Ectodermal cell (in vitro differentiated cells): Measurements from ENCODE around the gene FAM81B.
"Not testable (repeated sequence)": the region's sequence is repeated elsewhere in the genome, so short reads cannot be mapped to it uniquely, and the experiment has no call there.

Source experiments
- H3K27ac ChIP-seq: 2 replicates; pipeline ENCODE4 v1.7.0; 2013; ENCODE audit warnings: mild to moderate bottlenecking, low read depth, low read length; ENCODE audit not compliant: insufficient read depth, poor library complexity, severe bottlenecking
- H3K27me3 ChIP-seq: 2 replicates; pipeline ENCODE4 v1.7.0; 2013; ENCODE audit warnings: mild to moderate bottlenecking, low read length; ENCODE audit not compliant: insufficient read depth, control insufficient read depth, poor library complexity, severe bottlenecking
- H3K36me3 ChIP-seq: one replicate; pipeline ENCODE4 v1.7.0; 2013; ENCODE audit warnings: low read length; ENCODE audit not compliant: control insufficient read depth, insufficient read depth
- H3K4me1 ChIP-seq: one replicate; pipeline ENCODE4 v1.7.0; 2013; ENCODE audit warnings: low read length; ENCODE audit not compliant: control insufficient read depth, insufficient read depth
- H3K4me3 ChIP-seq: 2 replicates; pipeline ENCODE4 v1.7.0; 2013; ENCODE audit warnings: low read depth, low read length, control low read depth; ENCODE audit not compliant: insufficient read depth
- H3K9me3 ChIP-seq: 2 replicates; pipeline ENCODE4 v1.7.0; 2013; ENCODE audit warnings: mild to moderate bottlenecking, low read length, moderate library complexity; ENCODE audit not compliant: control insufficient read depth
- WGBS, 2 experiments: methylation state at CpG; one replicate each; pipeline ENCODE4 v1.1.7; 2013; ENCODE audit warnings: missing lambda C conversion rate in 2 of 2; 5-methylcytosine and 5-hydroxymethylcytosine counted together

Gene FAM81B

DNA sequence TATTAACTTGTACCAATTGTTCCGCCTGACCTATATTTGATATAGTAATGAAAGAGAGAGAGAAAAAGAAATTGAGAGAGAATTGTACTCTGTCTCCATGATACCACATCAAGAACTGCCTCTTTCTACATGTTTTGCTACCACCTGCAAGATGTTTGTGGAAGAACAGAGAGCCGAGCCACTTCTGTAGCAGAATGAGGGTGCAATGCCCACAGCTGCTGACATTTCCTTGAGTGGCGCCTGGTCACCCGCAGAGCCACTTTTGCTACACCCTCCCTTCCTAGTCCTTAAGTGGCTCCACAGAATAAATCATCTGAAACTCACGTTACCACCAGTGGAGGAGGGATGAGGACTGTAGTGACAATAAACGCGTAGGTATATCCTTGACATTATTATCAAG lies 17.1 kb upstream of the FAM81B start:
- 90 to 94% methylated on average over 7 of the region's 7 CpGs for WGBS, 2 experiments
- no peaks in the 10 kb centered on the region for H3K4me1 ChIP-seq
- no peaks in the 10 kb centered on the region for H3K36me3 ChIP-seq
- H3K27ac ChIP-seq = no peak overlapping the region
- H3K9me3 ChIP-seq = no peaks in the 10 kb centered on the region
- no peaks in the 10 kb centered on the region for H3K27me3 ChIP-seq
- H3K4me3 ChIP-seq = no peak overlapping the region

DNA sequence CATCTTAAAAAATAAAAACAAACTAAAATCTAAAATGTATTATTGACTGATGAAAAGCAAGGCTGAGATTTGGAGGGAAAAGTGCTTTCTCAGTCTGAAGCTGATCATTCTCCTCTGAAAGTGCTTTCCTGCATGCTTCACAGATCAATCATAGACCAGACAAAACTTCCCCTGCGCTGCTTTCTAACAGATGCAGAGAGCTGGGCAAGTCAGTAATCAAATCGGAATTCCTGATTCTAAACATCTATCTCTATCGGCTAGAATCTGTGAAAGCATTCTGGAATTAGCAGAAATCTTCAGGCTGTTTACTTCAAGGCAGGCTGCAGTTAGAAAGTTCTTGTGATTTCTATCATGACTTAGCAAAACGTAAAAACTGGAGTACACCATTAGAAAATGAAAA lies 15.6 kb upstream of the FAM81B start:
- Histone ChIP-seq H3K27ac (no peak overlapping the region), H3K9me3 (no peaks in the 10 kb centered on the region), H3K4me3 (no peak overlapping the region), H3K4me1 (no peaks in the 10 kb centered on the region), H3K27me3 (no peaks in the 10 kb centered on the region), H3K36me3 (no peaks in the 10 kb centered on the region)
- 87 to 91% methylated on average over 4 of the region's 4 CpGs for WGBS, 2 experiments

DNA sequence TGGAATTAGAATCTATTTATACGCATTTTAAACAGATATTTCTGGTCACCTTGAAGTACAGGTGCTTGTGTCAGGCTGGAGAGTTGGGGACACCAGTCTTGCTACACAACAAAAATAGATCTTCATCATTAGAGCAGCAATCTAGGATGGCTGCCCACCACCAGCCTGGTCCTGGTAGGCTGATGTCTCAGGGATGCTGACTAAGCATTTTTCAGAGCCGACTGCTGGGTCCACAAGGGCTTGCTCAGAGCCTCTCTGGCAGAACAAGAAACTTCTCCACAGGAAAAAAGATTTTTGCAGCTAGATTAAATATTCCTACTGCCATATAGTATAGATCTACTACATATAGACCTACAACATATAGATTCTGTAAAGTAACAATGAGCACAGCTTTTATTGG lies 12.0 kb upstream of the FAM81B start:
- Histone ChIP-seq H3K4me1 (no peaks in the 10 kb centered on the region), H3K36me3 (no peaks in the 10 kb centered on the region), H3K27ac (no peak overlapping the region), H3K4me3 (no peak overlapping the region), H3K9me3 (no peaks in the 10 kb centered on the region), H3K27me3 (no peaks in the 10 kb centered on the region)
- 93 to 96% methylated on average over 2 of the region's 2 CpGs for WGBS, 2 experiments

DNA sequence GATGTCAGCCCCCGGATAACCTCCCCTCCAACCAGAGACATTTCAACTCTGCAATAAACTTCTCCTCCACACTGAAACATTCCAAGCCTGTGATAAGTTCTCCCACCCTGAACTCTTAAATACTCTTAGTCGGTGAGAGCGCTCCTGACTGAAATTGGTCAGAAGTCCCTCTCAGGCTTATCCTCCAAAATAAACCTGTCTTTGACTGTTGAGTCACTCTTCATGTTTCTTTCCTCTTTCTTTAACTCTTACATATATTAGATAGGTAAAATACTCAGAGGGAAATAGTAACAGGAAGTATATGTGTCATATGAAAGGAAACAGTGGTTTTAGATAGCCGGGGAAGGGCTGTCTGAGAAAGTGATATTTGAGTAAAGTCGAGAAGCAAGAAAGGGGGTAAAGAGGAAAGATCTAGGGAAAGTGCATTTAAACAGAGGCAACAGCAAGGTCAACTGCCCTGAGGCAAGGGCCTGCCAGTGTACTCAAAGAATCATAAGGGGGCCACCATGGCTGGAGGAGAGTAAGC lies 11.0 kb upstream of the FAM81B start:
- Histone ChIP-seq H3K4me3 (no peak overlapping the region), H3K27me3 (no peaks in the 10 kb centered on the region), H3K27ac (no peak overlapping the region), H3K9me3 (no peaks in the 10 kb centered on the region), H3K36me3 (no peaks in the 10 kb centered on the region), H3K4me1 (no peaks in the 10 kb centered on the region)
- 95 to 99% methylated on average over 5 of the region's 5 CpGs for WGBS, 2 experiments

DNA sequence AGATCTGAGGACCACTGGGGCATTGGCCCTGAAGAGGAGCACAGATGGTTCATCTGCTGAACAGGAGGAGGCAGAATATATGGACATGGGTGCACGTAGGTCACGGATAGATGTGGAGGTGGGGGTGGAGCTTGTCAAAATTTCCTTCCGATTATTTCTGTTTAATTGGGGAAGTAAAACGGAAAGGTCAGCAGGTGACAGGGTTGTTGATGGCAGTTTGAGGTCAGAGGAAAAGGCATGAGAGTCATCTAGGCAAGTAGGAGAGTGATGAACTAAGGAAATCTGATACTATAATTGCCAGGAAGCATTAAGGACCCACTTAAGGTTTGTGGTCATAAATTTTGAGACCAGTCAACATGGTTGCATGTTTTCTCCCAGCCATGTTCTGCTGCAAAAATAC lies 8.4 kb upstream of the FAM81B start:
- H3K36me3 ChIP-seq = no peaks in the 10 kb centered on the region
- no peak overlapping the region for H3K4me3 ChIP-seq
- 93% methylated on average over 4 of the region's 4 CpGs for WGBS, 2 experiments

DNA sequence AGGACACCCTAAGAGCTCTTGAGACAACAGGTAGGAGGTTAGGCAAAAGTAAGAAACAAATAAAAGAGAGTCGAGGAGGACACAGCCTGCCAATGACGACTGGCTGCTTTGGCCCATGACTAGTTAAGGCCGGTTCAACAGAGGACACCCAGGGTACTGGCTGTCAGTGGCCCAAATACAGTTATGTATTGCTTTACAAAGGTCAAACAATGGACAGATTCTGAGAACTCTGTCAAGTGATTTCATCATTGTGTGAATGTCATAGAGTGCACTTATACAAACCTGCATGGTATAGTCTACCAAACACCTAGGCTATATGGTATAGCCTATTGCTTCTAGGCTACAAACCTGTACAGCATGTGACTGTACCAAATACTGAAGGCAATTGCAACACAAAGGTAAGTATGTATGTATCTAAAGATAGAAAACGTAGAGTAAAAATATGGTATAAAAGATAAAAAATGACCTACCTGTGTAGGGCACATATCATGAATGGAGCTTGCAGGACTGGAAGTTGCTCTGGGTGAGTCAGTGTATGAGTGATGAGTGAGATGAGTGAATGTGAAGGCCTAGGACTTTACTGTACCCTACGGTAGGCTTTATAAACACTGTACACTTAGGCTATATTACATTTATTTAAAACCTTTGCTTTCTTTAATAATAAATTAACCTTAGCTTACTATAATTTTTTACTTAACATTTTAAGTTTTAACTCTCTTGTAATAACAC lies 6.5 kb upstream of the FAM81B start:
- H3K36me3 ChIP-seq = no peaks in the 10 kb centered on the region
- no peaks in the 10 kb centered on the region for H3K27me3 ChIP-seq
- H3K9me3 ChIP-seq = no peaks in the 10 kb centered on the region
- no peak overlapping the region for H3K27ac ChIP-seq
- whole genome bisulfite sequencing, 2 experiments = 90 to 96% methylated on average over 4 to 5 of the region's 5 CpGs
- H3K4me3 ChIP-seq = no peak overlapping the region
- no peaks in the 10 kb centered on the region for H3K4me1 ChIP-seq

More for the DNA sequence above, 8.4 kb upstream of the FAM81B start:
- Histone ChIP-seq H3K27ac (no peak overlapping the region), H3K9me3 (no peaks in the 10 kb centered on the region), H3K27me3 (no peaks in the 10 kb centered on the region), H3K4me1 (no peaks in the 10 kb centered on the region)

DNA sequence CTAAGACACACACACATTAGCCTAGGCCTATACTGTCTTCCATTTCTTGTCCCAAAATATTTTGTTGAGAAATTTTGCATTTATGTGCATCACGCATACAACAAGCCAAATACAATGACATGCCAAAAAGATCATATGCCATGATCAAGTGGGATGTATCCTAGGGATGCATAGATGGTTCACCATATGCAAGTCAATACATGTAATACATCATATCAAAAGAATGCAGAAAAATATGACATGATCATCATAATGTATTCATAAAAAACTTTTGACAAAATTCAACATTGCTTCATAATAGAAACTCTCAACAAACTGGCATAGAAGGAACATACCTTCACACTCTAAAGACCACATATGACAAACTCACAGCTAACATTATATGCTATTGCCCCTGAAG lies 5.8 kb upstream of the FAM81B start:
- no peaks in the 10 kb centered on the region for H3K9me3 ChIP-seq
- H3K4me1 ChIP-seq = no peaks in the 10 kb centered on the region
- H3K27me3 ChIP-seq = no peaks in the 10 kb centered on the region
- H3K4me3 ChIP-seq = no peak overlapping the region
- 83 to 100% methylated on average over 1 of the region's 1 CpG for WGBS, 2 experiments
- H3K36me3 ChIP-seq = no peaks in the 10 kb centered on the region
- no peak overlapping the region for H3K27ac ChIP-seq

DNA sequence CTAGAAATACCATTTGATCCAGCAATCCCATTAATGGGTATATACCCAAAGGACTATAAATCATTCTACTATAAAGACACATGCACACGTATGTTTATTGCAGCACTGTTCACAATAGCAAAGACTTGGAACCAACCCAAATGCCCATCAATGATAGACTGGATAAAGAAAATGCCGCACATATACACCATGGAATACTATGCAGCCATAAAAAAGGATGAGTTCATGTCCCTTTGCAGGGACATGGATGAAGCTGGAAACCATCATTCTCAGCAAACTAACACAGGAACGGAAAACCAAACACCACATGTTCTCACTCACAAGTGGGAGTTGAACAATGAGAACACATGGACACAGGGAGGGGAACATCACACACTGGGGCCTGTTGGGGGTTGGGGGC lies 799 bp downstream of the FAM81B start:
- not testable (repeated sequence) for H3K27ac ChIP-seq, H3K4me3 ChIP-seq, H3K9me3 ChIP-seq, H3K36me3 ChIP-seq, H3K27me3 ChIP-seq, H3K4me1 ChIP-seq
- 85 to 89% methylated on average over 2 of the region's 3 CpGs for WGBS, 2 experiments

DNA sequence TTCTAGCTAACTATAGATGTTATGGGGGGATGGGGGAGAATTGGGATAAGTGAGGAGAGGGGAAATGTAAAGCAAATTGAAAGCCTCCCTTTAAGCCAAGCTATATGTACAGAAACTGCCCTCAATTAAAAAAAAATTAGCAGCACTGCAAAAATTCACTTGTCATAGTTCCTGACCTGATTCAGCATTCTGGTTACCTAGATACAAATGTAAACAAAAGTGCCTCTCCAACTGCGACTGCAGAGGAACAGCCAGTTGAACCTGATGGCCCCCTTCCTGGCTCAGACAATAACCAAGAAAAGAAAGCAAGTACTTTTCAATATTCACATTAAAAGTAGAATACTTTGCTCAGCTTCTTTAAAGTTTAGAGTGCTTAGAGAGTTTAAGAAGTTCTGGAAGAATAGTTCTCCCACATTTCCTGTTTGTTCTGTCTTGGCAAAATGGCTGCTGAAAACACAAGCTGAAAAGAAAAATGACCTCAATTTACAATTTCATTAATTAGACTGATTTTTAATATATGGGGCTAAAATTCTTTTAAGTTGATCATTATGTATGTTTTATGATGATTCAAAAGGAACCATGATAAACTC lies 1.5 kb downstream of the FAM81B start:
- Histone ChIP-seq H3K27me3 (no peaks in the 10 kb centered on the region), H3K4me3 (no peak overlapping the region), H3K36me3 (no peaks in the 10 kb centered on the region), H3K4me1 (no peaks in the 10 kb centered on the region), H3K27ac (no peak overlapping the region), H3K9me3 (no peaks in the 10 kb centered on the region)
- WGBS, 2 experiments = 27 to 40% methylated on average over 1 of the region's 1 CpG

DNA sequence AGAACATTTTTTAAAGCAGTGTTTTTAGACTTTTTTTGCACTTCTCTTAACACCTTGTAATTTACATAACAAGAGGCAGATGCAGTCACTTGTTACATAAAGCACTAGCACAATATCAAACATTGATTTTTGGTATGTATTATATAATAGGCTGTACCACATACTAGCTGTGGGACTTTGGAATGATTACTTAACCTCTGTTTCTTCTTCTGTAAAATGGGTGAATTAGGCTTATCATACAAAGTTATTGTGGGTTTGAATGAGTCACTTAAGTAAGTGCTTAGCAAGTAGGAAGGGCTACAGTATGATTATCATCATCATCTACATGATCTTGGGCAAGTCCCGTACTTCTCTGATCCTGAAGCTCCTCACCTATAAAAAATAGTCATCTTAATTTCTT lies 2.1 kb downstream of the FAM81B start:
- 94 to 100% methylated on average over 1 of the region's 1 CpG for WGBS, 2 experiments
- H3K9me3 ChIP-seq = no peaks in the 10 kb centered on the region
- H3K36me3 ChIP-seq = no peaks in the 10 kb centered on the region
- no peaks in the 10 kb centered on the region for H3K27me3 ChIP-seq
- no peak overlapping the region for H3K27ac ChIP-seq
- no peak overlapping the region for H3K4me3 ChIP-seq
- no peaks in the 10 kb centered on the region for H3K4me1 ChIP-seq
